Sigmoid colon (tissue), 4 donors: ENCODE results near the gene KRT79.

Experiments
- EP300 ChIP-seq, 4 donors: sonication (generic); formaldehyde crosslinking; IDR thresholded peaks; one replicate each; pipeline ENCODE4 v1.6.1; 2017; ENCODE audit warnings: antibody characterized with exemption in 4 of 4
- POLR2A ChIP-seq, 2 donors: fragments of 450-650 bp; IDR thresholded peaks; one replicate each; pipeline ENCODE4 v1.6.1; 2016; ENCODE audit warnings: antibody characterized with exemption in 2 of 2, mild to moderate bottlenecking in 2 of 2, moderate library complexity in 2 of 2
- TF ChIP-seq, protein P1 (sequence below), 4 experiments: fragments of 450-650 bp in 3 of 4; fragments of 200-600 bp in 1 of 4; IDR thresholded peaks; one replicate each; pipeline ENCODE4 v1.5.1; 2016 to 2019; ENCODE audit warnings: antibody characterized with exemption in 4 of 4, mild to moderate bottlenecking in 3 of 4, moderate library complexity in 2 of 4

DNA sequence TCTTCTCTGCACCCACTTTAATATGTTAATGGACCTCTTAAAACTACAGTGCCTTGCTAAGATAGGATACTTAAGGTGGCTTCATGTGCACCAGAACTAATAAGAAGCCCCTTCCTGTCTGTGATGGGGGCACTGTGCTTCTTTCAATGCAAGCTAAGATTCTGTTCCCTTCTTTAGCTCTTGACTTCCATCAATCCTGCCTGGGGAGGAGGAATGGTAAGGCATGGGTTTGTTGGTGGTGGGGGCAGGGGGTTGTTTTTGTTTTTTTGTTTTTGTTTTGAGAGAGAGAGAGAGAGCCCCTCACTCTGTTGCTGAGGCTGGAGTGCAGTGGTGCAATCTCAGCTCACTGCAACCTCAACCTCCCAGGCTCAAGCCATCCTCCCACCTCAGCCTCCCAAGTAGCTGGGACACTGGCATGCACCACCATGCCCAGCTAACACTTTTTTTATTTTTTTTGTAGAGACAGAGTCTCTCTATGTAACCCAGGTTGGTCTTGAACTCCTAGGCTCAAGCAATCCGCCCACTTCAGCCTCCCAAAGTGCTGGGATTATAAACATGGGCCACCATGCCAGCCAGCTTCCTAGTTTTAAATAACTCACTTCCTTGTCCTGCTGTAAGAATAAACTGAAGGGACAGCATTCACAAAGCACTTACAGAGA is 33.7 kb downstream of the KRT79 start:
- TF ChIP-seq, protein P1, sequence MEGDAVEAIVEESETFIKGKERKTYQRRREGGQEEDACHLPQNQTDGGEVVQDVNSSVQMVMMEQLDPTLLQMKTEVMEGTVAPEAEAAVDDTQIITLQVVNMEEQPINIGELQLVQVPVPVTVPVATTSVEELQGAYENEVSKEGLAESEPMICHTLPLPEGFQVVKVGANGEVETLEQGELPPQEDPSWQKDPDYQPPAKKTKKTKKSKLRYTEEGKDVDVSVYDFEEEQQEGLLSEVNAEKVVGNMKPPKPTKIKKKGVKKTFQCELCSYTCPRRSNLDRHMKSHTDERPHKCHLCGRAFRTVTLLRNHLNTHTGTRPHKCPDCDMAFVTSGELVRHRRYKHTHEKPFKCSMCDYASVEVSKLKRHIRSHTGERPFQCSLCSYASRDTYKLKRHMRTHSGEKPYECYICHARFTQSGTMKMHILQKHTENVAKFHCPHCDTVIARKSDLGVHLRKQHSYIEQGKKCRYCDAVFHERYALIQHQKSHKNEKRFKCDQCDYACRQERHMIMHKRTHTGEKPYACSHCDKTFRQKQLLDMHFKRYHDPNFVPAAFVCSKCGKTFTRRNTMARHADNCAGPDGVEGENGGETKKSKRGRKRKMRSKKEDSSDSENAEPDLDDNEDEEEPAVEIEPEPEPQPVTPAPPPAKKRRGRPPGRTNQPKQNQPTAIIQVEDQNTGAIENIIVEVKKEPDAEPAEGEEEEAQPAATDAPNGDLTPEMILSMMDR (IDR thresholded peaks at IDR 0.05), result no peak
- no peak for TF ChIP-seq POLR2A (IDR thresholded peaks at IDR 0.05)
- no peak for TF ChIP-seq EP300 (IDR thresholded peaks at IDR 0.05)
